K562 (cell line): Measurements from ENCODE around the gene RHOC. TPM values are rescaled to one million over a fixed set of nuclear protein-coding genes. Genes with fewer than 3 reads are reported as not detected.

Source experiments
- ATF1 ChIP-seq, 2 experiments: fragments of 450-650 bp in 1 of 2; IDR thresholded peaks; 2 replicates each; pipeline ENCODE4 v1.6.1; 2016; ENCODE audit warnings: missing compliant biosample characterization in 1 of 2, missing genetic modification characterization in 1 of 2
- BRD4 ChIP-seq: fragments of 200-600 bp; sonication (generic); IDR thresholded peaks from 2 replicates; pipeline ENCODE4 v1.6.1; 2017; ENCODE audit warnings: inconsistent platforms
- DNMT1 ChIP-seq: fragments of 450-650 bp; IDR thresholded peaks from 2 replicates; pipeline ENCODE4 v1.6.1; 2016; ENCODE audit warnings: antibody characterized with exemption, mild to moderate bottlenecking
- GABPA ChIP-seq: fragments of 200-800 bp; sonication (Bioruptor generic); conservative IDR thresholded peaks from 2 replicates; pipeline ENCODE4 v1.6.1; 2016; ENCODE audit warnings: low read depth, missing genetic modification characterization, missing compliant biosample characterization
- HDAC1 ChIP-seq, 2 experiments: fragments of 450-650 bp; IDR thresholded peaks; 2 replicates each; pipeline ENCODE4 v1.6.1; 2016 to 2017; ENCODE audit warnings: inconsistent platforms in 1 of 2, mild to moderate bottlenecking in 1 of 2, moderate library complexity in 1 of 2
- JUN ChIP-seq, 2 experiments: sonication (generic) in 1 of 2; formaldehyde crosslinking in 1 of 2; IDR thresholded peaks; 2 replicates each; pipeline versions ENCODE4 v1.6.1 to v1.8.0; 2012 to 2022; ENCODE audit warnings: borderline replicate concordance in 2 of 2, mild to moderate bottlenecking in 2 of 2, improper control_type of control experiment in 1 of 2, low read depth in 1 of 2, low read length in 1 of 2, missing genetic modification reagents in 1 of 2
- JUND ChIP-seq, 2 experiments: IDR thresholded peaks; 2 replicates in 1 of 2; 3 replicates in 1 of 2; pipeline ENCODE4 v1.6.1; 2011; ENCODE audit warnings: borderline replicate concordance in 2 of 2, low read depth in 2 of 2, low read length in 2 of 2, improper control_type of control experiment in 1 of 2, missing biosample characterization in 1 of 2, missing genetic modification characterization in 1 of 2, missing genetic modification reagents in 1 of 2
- KLF16 ChIP-seq: IDR thresholded peaks from 2 replicates; pipeline ENCODE4 v1.6.1; 2016; ENCODE audit warnings: antibody characterized with exemption
- PBX2 ChIP-seq, 2 experiments: IDR thresholded peaks in 1 of 2; conservative IDR thresholded peaks in 1 of 2; 2 replicates each; pipeline ENCODE4 v1.6.1; 2016; ENCODE audit warnings: low read depth in 2 of 2, mild to moderate bottlenecking in 1 of 2, missing compliant biosample characterization in 1 of 2, missing genetic modification characterization in 1 of 2, moderate library complexity in 1 of 2
- PML ChIP-seq: IDR thresholded peaks from 2 replicates; pipeline ENCODE4 v1.6.1; 2012; ENCODE audit warnings: low read length, inconsistent platforms
- POLR2AphosphoS2 ChIP-seq: IDR thresholded peaks from 2 replicates; pipeline ENCODE4 v1.6.1; 2012; ENCODE audit warnings: low read length, improper control_type of control experiment
- SMARCA5 ChIP-seq: fragments of 450-650 bp; IDR thresholded peaks from 2 replicates; pipeline ENCODE4 v1.6.1; 2016
- SMC3 ChIP-seq: conservative IDR thresholded peaks from 2 replicates; pipeline ENCODE4 v1.6.1; 2011; ENCODE audit warnings: low read depth, low read length, improper control_type of control experiment; ENCODE audit not compliant: insufficient read depth
- SNIP1 ChIP-seq: fragments of 450-650 bp; IDR thresholded peaks from 2 replicates; pipeline ENCODE4 v1.7.1; 2017; ENCODE audit warnings: low read depth, mild to moderate bottlenecking
- SRF ChIP-seq, 2 experiments: fragments of 250-450, 450-650 bp in 1 of 2; sonication (Bioruptor Pico) in 1 of 2; sonication (generic) in 1 of 2; formaldehyde crosslinking; IDR thresholded peaks; 2 replicates each; pipeline versions ENCODE4 v1.5.0 to v1.5.1; 2020 to 2022; ENCODE audit warnings: mild to moderate bottlenecking in 1 of 2, missing genetic modification reagents in 1 of 2
- TEAD4 ChIP-seq, 2 experiments: sonication (generic) in 1 of 2; formaldehyde crosslinking in 1 of 2; IDR thresholded peaks; 2 replicates each; pipeline versions ENCODE4 v1.6.1 to v1.8.0; 2012 to 2022; ENCODE audit warnings: borderline replicate concordance in 1 of 2, inconsistent platforms in 1 of 2, low read length in 1 of 2, mild to moderate bottlenecking in 1 of 2, missing genetic modification reagents in 1 of 2
- ZEB2 ChIP-seq: fragments of 450-650 bp; IDR thresholded peaks from 2 replicates; pipeline ENCODE4 v1.6.1; 2016
- ZNF24 ChIP-seq: fragments of 450-650 bp; IDR thresholded peaks from 2 replicates; pipeline ENCODE4 v1.6.1; 2016
- ZNF384 ChIP-seq: IDR thresholded peaks from 2 replicates; pipeline ENCODE4 v1.6.1; 2012; ENCODE audit warnings: low read depth, low read length, improper control_type of control experiment
- ZNF75A ChIP-seq: fragments of 450-650 bp; formaldehyde crosslinking; IDR thresholded peaks from 2 replicates; pipeline ENCODE4 v1.4.0; 2020; ENCODE audit warnings: mild to moderate bottlenecking
- ZZZ3 ChIP-seq: fragments of 450-650 bp; IDR thresholded peaks from 2 replicates; pipeline ENCODE4 v1.6.1; 2016; ENCODE audit warnings: antibody characterized with exemption, mild to moderate bottlenecking, moderate library complexity
- polyA plus RNA-seq, 8 experiments: library from polyadenylated mRNA; depleted of rRNA in 4 of 8; stranded (reverse) in 5 of 8; unstranded in 3 of 8; fragments of >200 nt; fragmentation: Nextera tagmentation in 2 of 8; fragmentation: Illumina TruSeq in 1 of 8; extraction: Ambion mirVana in 2 of 8; extraction: Trizol in 1 of 8; gene quantifications; 2 replicates each; pipeline versions ENCODE4 v1.2.1 to v1.2.3, GENCODE V29; 2011 to 2014; ENCODE audit warnings: inconsistent platforms in 1 of 8, missing spikeins in 1 of 8
- total RNA-seq, 7 experiments: library from RNA; depleted of rRNA in 6 of 7; stranded (reverse); fragments of >200 nt in 6 of 7; fragmentation: Illumina TruSeq in 2 of 7; extraction: Trizol in 2 of 7; gene quantifications; 2 replicates each; pipeline versions ENCODE4 v1.2.1 to v1.2.3, GENCODE V29; 2011 to 2021; ENCODE audit warnings: low replicate concordance in 1 of 7

RHOC gene
- total and polyA plus RNA-seq, 9 of the 15 experiments (the other 6 are each of a cell fraction or from before 2014, with no cell fraction given): 35.2 to 364 (median 204) TPM

- TF ChIP-seq POLR2AphosphoS2 (peak; percentile 81; the same call in 1 of the 2 replicates), ATF1 (CRISPR knock-in tag; IDR thresholded peaks at IDR 0.05) (no peak), ATF1 (tag; IDR thresholded peaks at IDR 0.05) (peak; percentile 51), BRD4 (0 out of 2 replicates have a peak, but pooled peaks have one; percentile 73), PML (peak; percentile 61; the same call in 1 of the 2 replicates), ZNF384 (0 out of 2 replicates have a peak, but pooled peaks have one; percentile 30), KLF16 (peak; percentile 6; the same call in 1 of the 2 replicates), SMC3 (peak; percentile 19; the same call in 1 of the 2 replicates), ZNF75A (CRISPR knock-in tag) (no peak), SNIP1 (no peak), PBX2 (CRISPR knock-in tag; IDR thresholded peaks at IDR 0.05; ENCODE audit: low read depth) (no peak), PBX2 (tag; conservative IDR thresholded peaks at IDR 0.05; ENCODE audit: low read depth) (peak; percentile 54), ZZZ3 (no peak), SRF (CRISPR knock-in tag; IDR thresholded peaks at IDR 0.05) (peak in 1 of 2 experiments; percentile 83; a peak in 2 of 4 replicates), TEAD4 (IDR thresholded peaks at IDR 0.05; ENCODE audit: low read length) (0 out of 2 replicates have a peak, but pooled peaks have one; percentile 6), TEAD4 (CRISPR knock-in tag; IDR thresholded peaks at IDR 0.05; ENCODE audit: borderline replicate concordance) (no peak; the same call in 1 of the 2 replicates), ZNF24 (no peak), JUN (IDR thresholded peaks at IDR 0.05; ENCODE audit: borderline replicate concordance, low read depth, low read length) (peak; percentile 56; the same call in 1 of the 2 replicates), JUN (CRISPR knock-in tag; IDR thresholded peaks at IDR 0.05; ENCODE audit: borderline replicate concordance) (no peak), SMARCA5 (peak; percentile 0), GABPA (tag) (peak; percentile 76), HDAC1 (IDR thresholded peaks at IDR 0.05) (peak in 1 of 2 experiments; percentile 87; a peak in 2 of 4 replicates), JUND (IDR thresholded peaks at IDR 0.05; ENCODE audit: borderline replicate concordance, low read depth, low read length) (peak; percentile 65), JUND (tag; IDR thresholded peaks at IDR 0.05; ENCODE audit: borderline replicate concordance, low read depth, low read length) (peak; percentile 66; the same call in 1 of the 3 replicates), DNMT1 (peak; percentile 94; the same call in 1 of the 2 replicates), ZEB2 (peak; percentile 78; the same call in 1 of the 2 replicates)
Measured at GRCh38 chr1:112704934-112705627, 1.8 kb downstream of the RHOC start (continued).
